IMR-90 (cell line): ENCODE data around the gene C1QTNF8. TPM values are rescaled to one million over a fixed set of nuclear protein-coding genes. Genes with fewer than 3 reads are reported as not detected.

Experiments used
- ATAC-seq: fragments of 200-7000 bp; cut with Tn5 transposase; 2 replicates; pipeline ENCODE4 v1.9.1; 2020; ENCODE audit warnings: low read depth, mild to moderate bottlenecking, moderate library complexity
- BruUV-seq: library from RNA; stranded (reverse); fragments of 400-500 nt; replicated peaks from 2 replicates; lab custom pipeline; 2021; lab: Mats Ljungman, UMichigan
- CTCF ChIA-PET: fragments of 300-600 bp; formaldehyde crosslinking; extraction: SDS; loops from one replicate; lab custom pipeline; 2021; ENCODE audit warnings: antibody characterized with exemption; lab: Yijun Ruan, JAX
- POLR2A ChIA-PET: fragments of 300-600 bp; sonication (Branson Sonifier 250); formaldehyde crosslinking; loops from one replicate; lab custom pipeline; 2022; ENCODE audit warnings: antibody characterized with exemption; ENCODE audit not compliant: unreplicated experiment; lab: Charles Lee
- DNase-seq: peaks from one replicate; pipeline ENCODE4 v3.0.0; 2013
- H2AFZ ChIP-seq: replicated peaks from 2 replicates; pipeline ENCODE3; 2013; ENCODE audit warnings: low read length, mild to moderate bottlenecking; ENCODE audit not compliant: poor library complexity
- H2AK5ac ChIP-seq: 2 replicates; pipeline ENCODE4 v1.6.1; 2013; ENCODE audit warnings: low read depth, low read length, inconsistent platforms
- H2AK9ac ChIP-seq: replicated peaks from 2 replicates; pipeline ENCODE3; 2013; ENCODE audit warnings: mild to moderate bottlenecking, low read depth, low read length, moderate library complexity; ENCODE audit not compliant: poor library complexity
- H2BK120ac ChIP-seq: 2 replicates; pipeline ENCODE4 v1.6.1; 2013; ENCODE audit warnings: low read depth, low read length, inconsistent platforms
- H2BK15ac ChIP-seq: 3 replicates; pipeline ENCODE4 v1.6.1; 2013; ENCODE audit warnings: low read depth, low read length, inconsistent platforms
- H2BK20ac ChIP-seq: 2 replicates; pipeline ENCODE4 v1.6.1; 2013; ENCODE audit warnings: low read depth, mild to moderate bottlenecking, inconsistent platforms, low read length, moderate library complexity
- H2BK5ac ChIP-seq: 2 replicates; pipeline ENCODE4 v1.6.1; 2013; ENCODE audit warnings: mild to moderate bottlenecking, low read depth, low read length, inconsistent platforms; ENCODE audit not compliant: poor library complexity, severe bottlenecking
- H3K14ac ChIP-seq: replicated peaks from 2 replicates; pipeline ENCODE4 v1.6.1; 2013; ENCODE audit warnings: low read depth, low read length, inconsistent platforms
- H3K18ac ChIP-seq: 2 replicates; pipeline ENCODE4 v1.6.1; 2013; ENCODE audit warnings: low read depth, low read length, control low read depth
- H3K23ac ChIP-seq: 2 replicates; pipeline ENCODE4 v1.6.1; 2013; ENCODE audit warnings: low read depth, low read length, inconsistent platforms
- H3K27ac ChIP-seq: 2 replicates; pipeline ENCODE4 v1.5.1; 2013; ENCODE audit warnings: mild to moderate bottlenecking, control low read depth, low read length; ENCODE audit not compliant: insufficient read depth
- H3K27me3 ChIP-seq: 2 replicates; pipeline ENCODE4 v1.6.1; 2013; ENCODE audit warnings: low read length; ENCODE audit not compliant: control insufficient read depth, insufficient read depth
- H3K36me3 ChIP-seq: 2 replicates; pipeline ENCODE4 v1.6.1; 2013; ENCODE audit warnings: low read length, mixed read lengths; ENCODE audit not compliant: control insufficient read depth, insufficient read depth
- H3K4ac ChIP-seq: 2 replicates; pipeline ENCODE4 v1.6.1; 2013; ENCODE audit warnings: low read depth, low read length, inconsistent platforms
- H3K4me1 ChIP-seq: 2 replicates; pipeline ENCODE4 v1.6.1; 2013; ENCODE audit warnings: low read length, mixed read lengths; ENCODE audit not compliant: control insufficient read depth, insufficient read depth
- H3K4me2 ChIP-seq: 2 replicates; pipeline ENCODE4 v1.6.1; 2013; ENCODE audit warnings: low read depth, mild to moderate bottlenecking, control low read depth, low read length, moderate library complexity
- H3K4me3 ChIP-seq: 2 replicates; pipeline ENCODE4 v1.5.1; 2013; ENCODE audit warnings: low read depth, mild to moderate bottlenecking, control low read depth, low read length, moderate library complexity; ENCODE audit not compliant: insufficient read depth
- H3K56ac ChIP-seq: 2 replicates; pipeline ENCODE4 v1.6.1; 2013; ENCODE audit warnings: low read length, inconsistent platforms; ENCODE audit not compliant: insufficient read depth; ENCODE audit errors: extremely low read depth
- H3K79me1 ChIP-seq, 2 experiments: 2 replicates each; pipeline ENCODE4 v1.6.1; 2013; ENCODE audit warnings: low read length in 2 of 2, inconsistent platforms in 1 of 2, low read depth in 1 of 2
- H3K9ac ChIP-seq: 2 replicates; pipeline ENCODE4 v1.6.1; 2013; ENCODE audit warnings: low read depth, low read length, control low read depth
- H3K9me1 ChIP-seq: 2 replicates; pipeline ENCODE4 v1.6.1; 2013; ENCODE audit warnings: low read length, inconsistent platforms; ENCODE audit not compliant: insufficient read depth
- H3K9me3 ChIP-seq: 2 replicates; pipeline ENCODE4 v1.6.1; 2013; ENCODE audit warnings: low read length; ENCODE audit not compliant: control insufficient read depth, insufficient read depth
- H4K20me1 ChIP-seq: 2 replicates; pipeline ENCODE4 v1.6.1; 2013; ENCODE audit warnings: low read length, inconsistent platforms; ENCODE audit not compliant: insufficient read depth
- H4K5ac ChIP-seq: 2 replicates; pipeline ENCODE4 v1.6.1; 2013; ENCODE audit warnings: mild to moderate bottlenecking, low read depth, low read length, control low read depth
- H4K8ac ChIP-seq, 2 experiments: 2 replicates each; pipeline ENCODE4 v1.6.1; 2013; ENCODE audit warnings: low read depth in 2 of 2, low read length in 2 of 2, control low read depth in 1 of 2, inconsistent platforms in 1 of 2
- H4K91ac ChIP-seq: 2 replicates; pipeline ENCODE4 v1.6.1; 2013; ENCODE audit warnings: low read depth, low read length, inconsistent platforms; ENCODE audit not compliant: insufficient read depth
- BHLHE40 ChIP-seq: fragments of 150-350 bp; IDR thresholded peaks from 2 replicates; pipeline ENCODE4 v1.6.1; 2016; ENCODE audit warnings: mild to moderate bottlenecking, low read depth, low read length
- CEBPB ChIP-seq: IDR thresholded peaks from 2 replicates; pipeline ENCODE4 v1.6.1; 2012; ENCODE audit warnings: low read depth, low read length, improper control_type of control experiment
- CHD1 ChIP-seq: IDR thresholded peaks from 2 replicates; pipeline ENCODE4 v1.6.1; 2012; ENCODE audit warnings: low read depth, low read length, improper control_type of control experiment
- CTCF ChIP-seq: conservative IDR thresholded peaks from 2 replicates; pipeline ENCODE4 v1.5.1; 2012; ENCODE audit warnings: mild to moderate bottlenecking, low read depth, low read length, improper control_type of control experiment
- FOS ChIP-seq: fragments of 150-350 bp; IDR thresholded peaks from 2 replicates; pipeline ENCODE4 v1.6.1; 2016; ENCODE audit warnings: low read depth, low read length
- MAFK ChIP-seq: IDR thresholded peaks from 2 replicates; pipeline ENCODE4 v1.6.1; 2012; ENCODE audit warnings: low read depth, low read length, improper control_type of control experiment
- MAZ ChIP-seq: IDR thresholded peaks from 2 replicates; pipeline ENCODE4 v1.6.1; 2012; ENCODE audit warnings: low read depth, mild to moderate bottlenecking, low read length, improper control_type of control experiment, moderate library complexity, borderline replicate concordance
- MXI1 ChIP-seq: IDR thresholded peaks from 2 replicates; pipeline ENCODE4 v1.6.1; 2012; ENCODE audit warnings: low read depth, mild to moderate bottlenecking, low read length, moderate library complexity, borderline replicate concordance
- NFE2L2 ChIP-seq: fragments of 150-350 bp; IDR thresholded peaks from 2 replicates; pipeline ENCODE4 v1.6.1; 2016; ENCODE audit warnings: low read depth, mild to moderate bottlenecking, low read length
- POLR2A ChIP-seq: IDR thresholded peaks from 2 replicates; pipeline ENCODE4 v1.6.1; 2012; ENCODE audit warnings: mild to moderate bottlenecking, low read depth, low read length
- RAD21 ChIP-seq: IDR thresholded peaks from 2 replicates; pipeline ENCODE4 v1.6.1; 2012; ENCODE audit warnings: low read length, improper control_type of control experiment
- RCOR1 ChIP-seq: IDR thresholded peaks from 2 replicates; pipeline ENCODE4 v1.6.1; 2012; ENCODE audit warnings: mild to moderate bottlenecking, low read length, improper control_type of control experiment; ENCODE audit not compliant: insufficient replicate concordance
- RFX5 ChIP-seq: IDR thresholded peaks from 2 replicates; pipeline ENCODE4 v1.8.0; 2012; ENCODE audit warnings: low read depth, mild to moderate bottlenecking, low read length, moderate library complexity
- SMC3 ChIP-seq: fragments of 150-350 bp; IDR thresholded peaks from 2 replicates; pipeline ENCODE4 v1.6.1; 2016; ENCODE audit warnings: low read depth, mild to moderate bottlenecking, antibody characterized with exemption, low read length, moderate library complexity
- USF2 ChIP-seq: fragments of 150-350 bp; IDR thresholded peaks from 2 replicates; pipeline ENCODE4 v1.6.1; 2017; ENCODE audit warnings: mild to moderate bottlenecking, antibody characterized with exemption, low read length, low read depth
- WGBS, 2 experiments: methylation state at CpG; one replicate each; pipeline versions ENCODE4 v1.1.5 to v1.1.7; 2013; ENCODE audit warnings: missing lambda C conversion rate in 2 of 2; ENCODE audit not compliant: insufficient read length in 1 of 2; ENCODE audit errors: extremely low coverage in 2 of 2; 5-methylcytosine and 5-hydroxymethylcytosine counted together
- dilution Hi-C: fragments of 300-500 bp; cut with HindIII; formaldehyde crosslinking; loops from one replicate; pipeline ENCODE4 v1.14.3; 2018; ENCODE audit warnings: low sequenced_read_pairs; ENCODE audit not compliant: unreplicated experiment
- in situ Hi-C: fragments of 300-500 bp; cut with MboI; formaldehyde crosslinking; loops from 3 replicates; pipeline ENCODE4 v1.14.3; 2019; ENCODE audit warnings: low sequenced_read_pairs, inconsistent platforms, mixed read lengths
- intact Hi-C: fragments of 100-400 bp; cut with micrococcal nuclease; formaldehyde crosslinking; loops from 2 replicates; pipeline ENCODE4 v1.10.0; 2022
- polyA plus RNA-seq, 3 experiments: library from polyadenylated mRNA; depleted of rRNA; stranded (reverse); fragments of >200 nt; gene quantifications; 2 replicates each; pipeline ENCODE4 v1.2.3, GENCODE V29; 2012; ENCODE audit warnings: low replicate concordance in 1 of 3
- total RNA-seq: library from RNA; depleted of rRNA; stranded (reverse); fragments of >200 nt; gene quantifications from 2 replicates; pipeline ENCODE4 v1.2.3, GENCODE V29; 2012

C1QTNF8 gene
- total and polyA plus RNA-seq, 2 of the 4 experiments (the other 2 are of a cell fraction), result not detected

- H2BK20ac ChIP-seq, result no peak overlapping the region
- no peaks in the 10 kb centered on the region for H3K9me3 ChIP-seq
- peaks cover 43% of the 10 kb centered on the region for H3K27me3 ChIP-seq
- intact Hi-C loops, result no loop called here
- H3K4ac ChIP-seq, result no peak overlapping the region
- no peaks in the 10 kb centered on the region for H3K4me1 ChIP-seq
- no peak overlapping the region for H3K27ac ChIP-seq
- 92% methylated on average over 28 of the region's 49 CpGs; no CpG with 5 or more reads in 1 of the 2 experiments for WGBS, 2 experiments
- BruUV-seq, result no TSS peak
- H3K56ac ChIP-seq, result no peak overlapping the region
- H3K9me1 ChIP-seq, result no peaks in the 10 kb centered on the region
- no peak overlapping the region for H2AFZ ChIP-seq
- no peak for ATAC-seq
- H3K79me1 ChIP-seq, result no peaks in the 10 kb centered on the region
- H4K8ac ChIP-seq, result no peak overlapping the region
- ChIA-PET CTCF (no interaction called here), POLR2A (no interaction called here)
- H2AK9ac ChIP-seq, result no peak overlapping the region
- H4K5ac ChIP-seq, result no peak overlapping the region
- H3K36me3 ChIP-seq, result no peaks in the 10 kb centered on the region
- H2AK5ac ChIP-seq, result no peak overlapping the region
- no peak overlapping the region for H3K4me3 ChIP-seq
- H3K23ac ChIP-seq, result no peak overlapping the region
- H4K91ac ChIP-seq, result no peak overlapping the region
- H2BK15ac ChIP-seq, result no peak overlapping the region
- in situ Hi-C loops, result no loop called here
- H3K14ac ChIP-seq, result no peak overlapping the region
- no peak overlapping the region for H3K18ac ChIP-seq
- dilution Hi-C loops, result no loop called here
- no peak overlapping the region for H3K9ac ChIP-seq
- H2BK5ac ChIP-seq, result no peak overlapping the region
- H3K4me2 ChIP-seq, result no peak overlapping the region
- no peak overlapping the region for H2BK120ac ChIP-seq
- H4K20me1 ChIP-seq, result no peaks in the 10 kb centered on the region
- no peak for DNase-seq
- TF ChIP-seq MAZ (no peak), MAFK (no peak), RCOR1 (no peak), CEBPB (no peak), RAD21 (no peak), BHLHE40 (no peak), CHD1 (no peak), SMC3 (no peak), MXI1 (no peak), USF2 (no peak), NFE2L2 (no peak), FOS (no peak), POLR2A (no peak), CTCF (no peak), RFX5 (no peak)
Measured at GRCh38 chr16:1045993-1046911, 49.8 kb downstream of the C1QTNF8 start.
